Measurements from ENCODE around the gene SPOCK2. TPM values are rescaled to one million over a fixed set of nuclear protein-coding genes. Genes with fewer than 3 reads are reported as not detected.

The SPOCK2 gene
- total RNA-seq, 2 donors from 2014 or later, result 5.1 to 163 TPM

DNA sequence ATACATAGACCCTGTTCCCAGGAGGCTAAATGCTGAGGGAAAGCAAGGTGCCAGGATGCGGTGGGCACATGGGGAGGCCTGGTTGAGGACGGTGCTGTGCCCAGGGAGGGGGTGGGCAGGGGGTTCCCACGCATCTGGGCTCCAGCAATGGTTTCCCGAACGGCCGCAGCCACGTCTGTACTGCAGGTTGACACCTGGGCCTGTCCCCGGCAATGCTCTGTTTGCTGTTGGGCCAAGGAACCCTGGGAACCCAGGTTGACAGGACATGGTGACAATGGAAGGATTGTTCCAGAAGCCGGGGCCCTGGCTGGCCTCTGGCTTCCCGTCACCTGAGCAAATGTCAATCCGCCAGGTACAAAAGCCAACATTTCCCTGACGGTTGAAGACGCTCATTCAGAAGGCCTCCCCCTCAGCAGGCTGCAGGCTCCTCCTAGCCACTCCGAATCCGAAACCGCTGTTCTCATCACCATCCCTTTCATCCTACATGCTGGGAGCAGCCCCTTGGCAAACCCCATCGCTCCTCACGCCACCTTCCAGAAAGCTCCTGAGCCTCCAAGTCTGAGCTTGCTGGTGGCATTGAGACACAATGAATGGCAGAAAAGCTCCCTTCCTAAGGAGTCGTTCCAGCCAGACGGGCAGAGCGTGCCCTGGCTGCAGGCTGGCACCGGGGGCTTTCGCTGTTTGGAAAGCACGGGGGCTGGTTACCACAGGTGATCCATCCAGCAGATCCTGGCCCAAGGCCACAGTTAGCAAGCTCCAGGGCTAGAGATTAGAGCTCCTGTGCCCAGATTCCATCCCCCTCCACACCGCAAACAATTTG is 31.2 kb downstream of the SPOCK2 start:
- H3K27me3 ChIP-seq (replicated peaks; ENCODE audit: insufficient read depth), result no peaks in the 10 kb centered on the region
- intact Hi-C loops (cut with DNase I), result loop anchor here (5.0 kb wide), 1 partner anchor 155 kb away; no protein-coding TSS in a partner anchor
- DNase-seq (ENCODE audit: low spot score), result peak; percentile 65
- H3K36me3 ChIP-seq, result no peaks in the 10 kb centered on the region
- H3K27ac ChIP-seq, result peak overlapping the region; percentile 13 to 61
- TF ChIP-seq POLR2AphosphoS5 (IDR thresholded peaks at IDR 0.05), result peak; percentile 51
- TF ChIP-seq, protein P1, sequence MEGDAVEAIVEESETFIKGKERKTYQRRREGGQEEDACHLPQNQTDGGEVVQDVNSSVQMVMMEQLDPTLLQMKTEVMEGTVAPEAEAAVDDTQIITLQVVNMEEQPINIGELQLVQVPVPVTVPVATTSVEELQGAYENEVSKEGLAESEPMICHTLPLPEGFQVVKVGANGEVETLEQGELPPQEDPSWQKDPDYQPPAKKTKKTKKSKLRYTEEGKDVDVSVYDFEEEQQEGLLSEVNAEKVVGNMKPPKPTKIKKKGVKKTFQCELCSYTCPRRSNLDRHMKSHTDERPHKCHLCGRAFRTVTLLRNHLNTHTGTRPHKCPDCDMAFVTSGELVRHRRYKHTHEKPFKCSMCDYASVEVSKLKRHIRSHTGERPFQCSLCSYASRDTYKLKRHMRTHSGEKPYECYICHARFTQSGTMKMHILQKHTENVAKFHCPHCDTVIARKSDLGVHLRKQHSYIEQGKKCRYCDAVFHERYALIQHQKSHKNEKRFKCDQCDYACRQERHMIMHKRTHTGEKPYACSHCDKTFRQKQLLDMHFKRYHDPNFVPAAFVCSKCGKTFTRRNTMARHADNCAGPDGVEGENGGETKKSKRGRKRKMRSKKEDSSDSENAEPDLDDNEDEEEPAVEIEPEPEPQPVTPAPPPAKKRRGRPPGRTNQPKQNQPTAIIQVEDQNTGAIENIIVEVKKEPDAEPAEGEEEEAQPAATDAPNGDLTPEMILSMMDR (IDR thresholded peaks at IDR 0.05), result no peak
- no peak for TF ChIP-seq POLR2A (IDR thresholded peaks at IDR 0.05)
- no peak overlapping the region for H3K4me3 ChIP-seq
- no peaks in the 10 kb centered on the region for H3K4me1 ChIP-seq (replicated peaks)
- H3K9me3 ChIP-seq, result no peaks in the 10 kb centered on the region
- 64% methylated on average over 23 of the region's 25 CpGs for WGBS

DNA sequence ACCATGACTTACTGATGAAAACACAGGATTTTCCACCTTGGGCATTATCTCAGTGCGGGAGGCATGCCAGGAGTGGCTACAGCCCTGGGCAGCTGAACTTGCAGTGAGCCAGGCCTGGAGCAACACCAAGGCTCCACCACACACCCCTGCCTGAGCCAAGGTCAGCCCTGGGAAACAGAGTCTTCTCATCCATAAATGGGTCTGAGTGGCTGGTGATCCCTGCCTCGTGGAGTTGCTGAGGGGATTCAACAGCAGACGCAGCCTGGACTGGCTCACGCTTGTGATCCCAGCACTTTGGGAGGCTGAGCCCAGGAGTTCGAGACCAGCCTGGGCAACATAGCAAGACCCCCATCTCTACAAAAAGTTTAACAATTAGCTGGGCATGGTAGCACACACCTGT is 32.2 kb downstream of the SPOCK2 start:
- intact Hi-C loops (cut with DNase I), result loop anchor here (5.0 kb wide), 1 partner anchor 156 kb away; no protein-coding TSS in a partner anchor
- no peak for TF ChIP-seq POLR2A (IDR thresholded peaks at IDR 0.05)
- no peak for TF ChIP-seq POLR2AphosphoS5 (IDR thresholded peaks at IDR 0.05)
- TF ChIP-seq, protein P1 (IDR thresholded peaks at IDR 0.05), result no peak
- H3K4me3 ChIP-seq, result no peak overlapping the region
- 89% methylated on average over 5 of the region's 5 CpGs for WGBS
- H3K27ac ChIP-seq, result no peak overlapping the region
- no peaks in the 10 kb centered on the region for H3K9me3 ChIP-seq
- no peaks in the 10 kb centered on the region for H3K4me1 ChIP-seq (replicated peaks)
- H3K27me3 ChIP-seq (replicated peaks; ENCODE audit: insufficient read depth), result no peaks in the 10 kb centered on the region
- no peak for DNase-seq (ENCODE audit: low spot score)
- no peaks in the 10 kb centered on the region for H3K36me3 ChIP-seq

DNA sequence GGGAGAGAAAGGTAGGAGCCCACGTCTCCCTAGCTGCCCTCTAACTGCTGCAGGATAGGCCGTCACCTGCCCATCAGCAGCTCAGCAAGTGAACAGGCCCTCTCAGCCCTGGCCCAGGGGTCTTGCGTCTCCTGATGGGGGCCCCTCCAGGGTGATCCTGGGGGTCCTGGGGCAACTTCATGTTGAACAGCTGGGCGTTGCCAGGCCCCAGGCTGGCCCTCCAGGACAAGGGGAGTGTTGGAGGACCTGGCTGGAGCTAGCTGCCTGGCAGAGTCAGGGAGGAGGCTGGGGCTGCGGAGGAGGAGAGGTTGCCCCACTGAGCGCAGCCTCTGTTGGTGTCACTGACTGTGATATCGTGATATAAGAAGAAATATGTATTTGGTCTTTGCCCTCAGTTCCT is 34.7 kb downstream of the SPOCK2 start:
- H3K9me3 ChIP-seq, result no peaks in the 10 kb centered on the region
- no peaks in the 10 kb centered on the region for H3K27me3 ChIP-seq (replicated peaks; ENCODE audit: insufficient read depth)
- DNase-seq (ENCODE audit: low spot score), result no peak
- no peak overlapping the region for H3K4me3 ChIP-seq
- intact Hi-C loops (cut with DNase I), result loop anchor here (2.0 kb wide), 1 partner anchor 275 kb away; no protein-coding TSS in a partner anchor
- WGBS, result 98% methylated on average over 7 of the region's 7 CpGs
- H3K4me1 ChIP-seq (replicated peaks), result no peaks in the 10 kb centered on the region
- no peaks in the 10 kb centered on the region for H3K36me3 ChIP-seq
- H3K27ac ChIP-seq, result no peak overlapping the region
- TF ChIP-seq POLR2A (IDR thresholded peaks at IDR 0.05) (no peak), POLR2AphosphoS5 (IDR thresholded peaks at IDR 0.05) (no peak)
- TF ChIP-seq, protein P1 (IDR thresholded peaks at IDR 0.05), result no peak

DNA sequence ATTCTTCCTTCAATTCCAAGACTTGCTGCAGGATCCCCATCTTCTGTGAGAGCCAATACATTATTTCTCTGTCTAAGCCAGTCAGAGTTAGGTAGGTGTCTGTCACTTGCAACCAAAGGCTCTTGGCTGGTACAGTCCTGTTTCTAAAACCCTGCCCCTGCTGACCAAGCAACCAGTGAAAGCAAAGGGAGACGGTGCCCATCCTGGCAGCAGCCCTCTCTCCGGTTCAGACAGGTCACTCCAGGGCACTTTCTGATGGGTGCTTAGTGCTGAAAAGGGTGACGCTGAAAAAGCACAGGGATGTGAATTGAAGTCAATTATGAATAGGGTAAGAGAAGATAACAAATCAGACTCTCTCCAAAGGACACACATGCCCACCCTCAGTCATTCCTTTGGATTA is 37.5 kb downstream of the SPOCK2 start:
- DNase-seq (ENCODE audit: low spot score), result no peak
- no peaks in the 10 kb centered on the region for H3K36me3 ChIP-seq
- H3K9me3 ChIP-seq, result no peaks in the 10 kb centered on the region
- no peak overlapping the region for H3K27ac ChIP-seq
- H3K4me1 ChIP-seq (replicated peaks), result no peaks in the 10 kb centered on the region
- 56% methylated on average over 3 of the region's 3 CpGs for WGBS
- H3K27me3 ChIP-seq (replicated peaks; ENCODE audit: insufficient read depth), result no peaks in the 10 kb centered on the region
- no peak overlapping the region for H3K4me3 ChIP-seq
- intact Hi-C loops (cut with DNase I), result no loop called here
- TF ChIP-seq, protein P1 (IDR thresholded peaks at IDR 0.05), result no peak
- TF ChIP-seq POLR2AphosphoS5 (IDR thresholded peaks at IDR 0.05) (no peak), POLR2A (IDR thresholded peaks at IDR 0.05) (no peak)

Data from prostate gland (tissue), 2 donors.